GM12875 (cell line): ENCODE results near the gene GRAP.

Source experiments
- H3K4me3 ChIP-seq: one replicate; pipeline ENCODE4 v1.5.1; 2011; ENCODE audit warnings: low read depth, low read length, control low read depth
- CTCF ChIP-seq: IDR thresholded peaks from 2 replicates; pipeline ENCODE4 v1.5.1; 2011; ENCODE audit warnings: low read depth, mild to moderate bottlenecking, control low read depth, inconsistent platforms, low read length, moderate library complexity, borderline replicate concordance; ENCODE audit not compliant: insufficient read depth

GRAP gene

GRCh38 chr17:18981335-18981641 is 65.5 kb downstream of the GRAP start:
- no peak for TF ChIP-seq CTCF
- no peak overlapping the region for H3K4me3 ChIP-seq

GRCh38 chr17:18980682-18981334 is 65.9 kb downstream of the GRAP start:
- no peak for TF ChIP-seq CTCF
- H3K4me3 ChIP-seq: no peak overlapping the region

- no peak for TF ChIP-seq CTCF
These were observed 68.1 kb downstream of the GRAP start for GRCh38 chr17:18978655-18979054.

GRCh38 chr17:18978050-18978449 is 68.7 kb downstream of the GRAP start:
- no peak for TF ChIP-seq CTCF

More at GRCh38 chr17:18978655-18979054, 68.1 kb downstream of the GRAP start:
- no peak overlapping the region for H3K4me3 ChIP-seq

GRCh38 chr17:18977646-18978045 is 69.1 kb downstream of the GRAP start:
- TF ChIP-seq CTCF: no peak
- H3K4me3 ChIP-seq: no peak overlapping the region

More at GRCh38 chr17:18978050-18978449, 68.7 kb downstream of the GRAP start:
- H3K4me3 ChIP-seq: no peak overlapping the region

GRCh38 chr17:18977021-18977420 is 69.7 kb downstream of the GRAP start:
- no peak overlapping the region for H3K4me3 ChIP-seq
- no peak for TF ChIP-seq CTCF

- H3K4me3 ChIP-seq: no peak overlapping the region
- no peak for TF ChIP-seq CTCF
These were observed 70.6 kb downstream of the GRAP start for GRCh38 chr17:18976201-18976600.
